Measurements from ENCODE around the gene SPEG. TPM values are rescaled to one million over a fixed set of nuclear protein-coding genes. Genes with fewer than 3 reads are reported as not detected.

Gene SPEG
- 46.7 and 48.8 TPM in 2 replicates for total RNA-seq

GRCh38 chr2:219434718-219435525 is at the start of gene SPEG:
TSS of gene SPEG (plus strand) at chr2:219434843. CDS start at chr2:219434978, 135 bp downstream.
- H3K4me3 ChIP-seq (ENCODE audit: low read depth, low read length): no peak within 1 kb of the TSS
- TF ChIP-seq, protein P1, sequence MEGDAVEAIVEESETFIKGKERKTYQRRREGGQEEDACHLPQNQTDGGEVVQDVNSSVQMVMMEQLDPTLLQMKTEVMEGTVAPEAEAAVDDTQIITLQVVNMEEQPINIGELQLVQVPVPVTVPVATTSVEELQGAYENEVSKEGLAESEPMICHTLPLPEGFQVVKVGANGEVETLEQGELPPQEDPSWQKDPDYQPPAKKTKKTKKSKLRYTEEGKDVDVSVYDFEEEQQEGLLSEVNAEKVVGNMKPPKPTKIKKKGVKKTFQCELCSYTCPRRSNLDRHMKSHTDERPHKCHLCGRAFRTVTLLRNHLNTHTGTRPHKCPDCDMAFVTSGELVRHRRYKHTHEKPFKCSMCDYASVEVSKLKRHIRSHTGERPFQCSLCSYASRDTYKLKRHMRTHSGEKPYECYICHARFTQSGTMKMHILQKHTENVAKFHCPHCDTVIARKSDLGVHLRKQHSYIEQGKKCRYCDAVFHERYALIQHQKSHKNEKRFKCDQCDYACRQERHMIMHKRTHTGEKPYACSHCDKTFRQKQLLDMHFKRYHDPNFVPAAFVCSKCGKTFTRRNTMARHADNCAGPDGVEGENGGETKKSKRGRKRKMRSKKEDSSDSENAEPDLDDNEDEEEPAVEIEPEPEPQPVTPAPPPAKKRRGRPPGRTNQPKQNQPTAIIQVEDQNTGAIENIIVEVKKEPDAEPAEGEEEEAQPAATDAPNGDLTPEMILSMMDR (IDR thresholded peaks at IDR 0.05; ENCODE audit: insufficient read depth, low read depth, low read length): no peak

DNA sequence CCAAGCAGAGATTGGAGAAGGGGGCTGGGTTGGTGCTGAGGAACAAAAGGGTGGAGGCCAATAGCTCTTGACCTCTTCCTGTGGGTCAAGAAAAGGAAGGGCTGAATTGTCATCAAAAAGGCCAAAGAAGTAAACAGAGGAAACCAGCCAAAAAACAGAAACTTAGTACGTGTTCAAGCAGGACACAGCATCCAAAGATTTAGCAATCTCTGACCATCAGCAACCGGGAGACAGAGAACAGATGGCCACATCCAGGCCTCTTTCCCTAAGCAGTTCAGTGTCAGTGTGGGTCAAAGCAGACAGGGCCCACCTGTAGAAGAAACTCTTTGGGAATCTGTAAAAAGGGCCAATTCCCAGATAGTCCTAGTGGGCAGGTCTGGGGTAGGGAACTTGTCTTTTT is 49.8 kb upstream of the SPEG start:
- TF ChIP-seq, protein P1 (IDR thresholded peaks at IDR 0.05; ENCODE audit: insufficient read depth, low read depth, low read length): no peak
- H3K4me3 ChIP-seq (ENCODE audit: low read depth, low read length): no peak overlapping the region
- peak; percentile 91 for DNase-seq (ENCODE audit: low read depth)

More at GRCh38 chr2:219434718-219435525, at the start of gene SPEG:
- DNase-seq (ENCODE audit: low read depth): no peak

DNA sequence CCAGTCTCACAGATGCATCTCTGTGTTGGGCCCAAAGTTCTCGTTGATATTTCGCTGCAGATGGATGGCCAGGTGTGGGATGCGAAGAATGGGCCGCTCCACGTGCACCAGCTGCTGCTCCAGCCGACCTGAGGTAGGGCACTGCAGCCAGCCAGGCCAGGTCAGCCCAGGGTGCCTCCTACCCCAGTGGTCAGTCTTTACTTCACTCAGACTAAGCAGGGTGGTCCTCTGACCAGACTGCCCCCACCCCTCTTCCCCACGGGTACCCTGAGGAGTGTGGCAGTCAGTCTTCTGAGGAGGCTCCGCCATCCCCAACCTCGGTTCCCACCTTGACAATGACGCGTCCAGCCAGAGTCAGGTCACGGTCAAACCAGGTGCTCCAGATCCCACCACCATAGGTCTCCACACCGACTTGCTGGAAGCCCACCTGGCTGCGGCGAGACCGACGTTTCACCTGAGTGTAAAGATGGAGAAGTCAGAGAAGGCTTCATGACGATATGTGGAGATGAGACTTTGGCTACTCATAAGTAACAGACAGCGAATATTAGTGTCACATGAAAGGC is 48.6 kb upstream of the SPEG start:
- TF ChIP-seq, protein P1 (IDR thresholded peaks at IDR 0.05; ENCODE audit: insufficient read depth, low read depth, low read length): no peak
- H3K4me3 ChIP-seq (ENCODE audit: low read depth, low read length): peak overlapping the region; percentile 86

GRCh38 chr2:219386532-219387280 is 47.9 kb upstream of the SPEG start:
- DNase-seq (ENCODE audit: low read depth): no peak
- TF ChIP-seq, protein P1 (IDR thresholded peaks at IDR 0.05; ENCODE audit: insufficient read depth, low read depth, low read length): no peak
- H3K4me3 ChIP-seq (ENCODE audit: low read depth, low read length): peak overlapping the region; percentile 86

More for the DNA sequence above, 48.6 kb upstream of the SPEG start:
- no peak for DNase-seq (ENCODE audit: low read depth)

DNA sequence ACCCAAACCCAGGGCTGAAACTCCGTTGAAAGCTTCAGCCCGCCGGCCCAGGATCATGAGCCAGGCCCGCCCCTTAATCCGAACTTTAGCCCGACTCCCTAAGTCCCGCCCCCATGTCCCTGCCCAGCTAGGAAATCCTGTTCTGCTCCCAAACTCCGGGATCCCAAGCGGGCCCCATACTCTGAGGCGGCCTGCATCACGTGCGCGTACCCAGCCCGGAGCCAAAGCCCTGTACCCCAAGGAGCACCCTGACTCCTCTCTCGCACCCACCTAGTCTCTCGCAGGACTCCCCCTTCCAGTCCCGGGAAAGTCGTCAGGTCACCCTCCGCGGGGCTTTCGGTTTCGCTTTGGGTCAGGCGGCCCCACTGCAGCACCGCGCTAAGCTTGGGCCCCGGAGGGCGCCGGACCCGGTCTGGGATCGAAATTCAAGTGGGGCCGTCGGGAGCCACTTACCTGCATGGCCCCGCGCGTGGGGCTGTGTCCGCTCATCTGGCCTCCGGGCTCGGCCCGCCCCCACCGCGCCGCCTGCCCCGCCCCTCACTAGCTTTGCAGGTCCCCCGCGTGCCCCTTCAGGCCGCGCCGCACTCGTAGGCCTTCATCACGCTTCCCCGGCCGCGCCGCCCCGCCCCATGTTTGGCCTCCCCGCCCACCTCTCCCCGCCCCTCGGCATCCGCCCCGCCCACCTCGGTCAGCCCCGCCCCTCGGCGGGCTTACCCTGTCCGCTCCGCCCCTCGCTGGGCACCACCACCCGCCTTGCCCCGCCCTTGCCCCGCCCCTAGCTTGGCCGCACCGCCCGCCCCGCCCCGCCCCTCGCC is 47.1 kb upstream of the SPEG start, which contains the start of gene DNPEP:
DNPEP (minus strand) TSS at position 607 of the 815 bp plus-strand sequence; CDS start at position 489, 118 bp downstream.
- peak; percentile 86 for DNase-seq (ENCODE audit: low read depth)
- TF ChIP-seq, protein P1 (IDR thresholded peaks at IDR 0.05; ENCODE audit: insufficient read depth, low read depth, low read length): no peak

More for the DNA sequence above, 47.1 kb upstream of the SPEG start, which contains the start of gene DNPEP:
- peak within 1 kb of the TSS; percentile 86 for H3K4me3 ChIP-seq (ENCODE audit: low read depth, low read length)
